ENCODE data around the gene SERTAD1. TPM values are rescaled to one million over a fixed set of nuclear protein-coding genes. Genes with fewer than 3 reads are reported as not detected.
"Not testable (repeated sequence)": the region's sequence is repeated elsewhere in the genome, so short reads cannot be mapped to it uniquely, and the experiment has no call there.

SERTAD1 gene
- polyA plus RNA-seq, 1 of the 3 experiments (the other 2 are of a cell fraction), result 10.4 TPM

DNA sequence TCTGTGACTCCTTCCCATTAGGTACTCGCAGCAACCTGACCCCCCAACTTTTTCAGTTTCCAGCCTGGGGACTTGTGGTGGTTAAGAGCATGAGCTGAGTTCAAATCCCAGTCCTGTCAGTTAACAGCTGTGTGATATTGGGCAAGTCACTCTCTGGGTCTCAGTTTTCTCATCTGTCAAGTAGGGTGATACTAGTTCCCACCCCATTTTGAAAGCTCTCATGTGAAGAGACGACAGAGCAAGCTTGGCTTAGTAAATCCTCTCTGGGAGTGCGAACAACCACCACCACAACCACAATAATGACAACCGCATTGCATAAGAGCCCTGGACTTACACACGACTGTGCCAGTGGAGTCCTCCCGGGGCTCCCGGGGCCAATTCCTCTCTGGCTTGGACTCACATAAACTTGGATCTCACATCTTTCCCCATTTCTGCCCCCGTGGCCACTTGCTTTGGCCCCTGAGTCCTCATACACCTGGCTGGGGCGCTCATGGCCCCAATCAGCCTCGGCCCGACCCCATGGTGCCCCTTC is 39.3 kb upstream of the SERTAD1 start (continued):
- TF ChIP-seq, protein P1, sequence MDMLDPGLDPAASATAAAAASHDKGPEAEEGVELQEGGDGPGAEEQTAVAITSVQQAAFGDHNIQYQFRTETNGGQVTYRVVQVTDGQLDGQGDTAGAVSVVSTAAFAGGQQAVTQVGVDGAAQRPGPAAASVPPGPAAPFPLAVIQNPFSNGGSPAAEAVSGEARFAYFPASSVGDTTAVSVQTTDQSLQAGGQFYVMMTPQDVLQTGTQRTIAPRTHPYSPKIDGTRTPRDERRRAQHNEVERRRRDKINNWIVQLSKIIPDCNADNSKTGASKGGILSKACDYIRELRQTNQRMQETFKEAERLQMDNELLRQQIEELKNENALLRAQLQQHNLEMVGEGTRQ (IDR thresholded peaks at IDR 0.05; ENCODE audit: borderline replicate concordance, low read depth, low read length), result no peak

DNA sequence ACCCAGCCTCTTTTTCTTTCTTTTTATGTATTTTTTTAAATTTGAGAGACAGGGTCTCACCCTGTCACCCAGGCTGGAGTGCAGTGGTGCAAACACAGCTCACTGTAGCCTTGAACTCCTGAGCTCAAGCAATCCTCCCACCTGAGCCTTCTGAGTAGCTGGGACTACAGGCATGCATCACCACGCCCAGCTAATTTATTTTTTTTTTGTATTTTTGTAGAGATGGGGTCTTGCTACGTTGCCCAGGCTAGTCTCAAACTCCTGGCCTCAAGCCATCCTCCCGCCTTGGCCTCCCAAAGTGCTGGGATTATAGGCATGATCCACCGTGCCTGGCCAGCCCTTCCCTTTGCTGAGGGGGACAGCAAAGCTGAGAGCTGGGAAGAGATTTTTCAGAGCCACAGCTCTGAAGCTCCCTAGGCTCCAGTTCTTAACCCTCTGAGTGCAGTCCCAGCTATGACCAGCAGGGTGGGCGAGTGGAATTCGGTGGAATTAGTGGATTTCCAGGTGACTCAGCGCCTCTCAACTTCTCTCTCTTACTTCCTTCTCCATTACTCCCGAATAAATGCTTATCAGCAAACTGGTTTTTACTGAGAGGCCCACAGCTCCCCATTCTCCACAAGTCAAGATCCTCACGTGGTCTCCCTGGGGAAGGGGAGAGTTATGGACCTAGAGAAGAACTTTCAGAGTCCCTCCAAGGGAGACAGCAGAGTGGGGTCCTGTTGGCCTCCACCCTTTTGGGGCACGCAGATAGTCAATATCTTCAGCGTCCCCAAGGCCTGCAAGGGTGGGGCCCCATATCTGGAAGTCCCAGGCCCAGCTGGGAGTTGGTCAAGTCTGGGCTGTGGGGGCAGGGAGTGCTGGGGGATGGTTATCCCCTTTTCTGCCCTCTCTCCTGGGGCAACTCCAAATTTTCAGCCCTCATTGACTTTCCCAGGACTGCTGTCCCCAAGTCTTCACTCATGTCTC is 38.5 kb upstream of the SERTAD1 start:
- peak; percentile 75 for DNase-seq

DNA sequence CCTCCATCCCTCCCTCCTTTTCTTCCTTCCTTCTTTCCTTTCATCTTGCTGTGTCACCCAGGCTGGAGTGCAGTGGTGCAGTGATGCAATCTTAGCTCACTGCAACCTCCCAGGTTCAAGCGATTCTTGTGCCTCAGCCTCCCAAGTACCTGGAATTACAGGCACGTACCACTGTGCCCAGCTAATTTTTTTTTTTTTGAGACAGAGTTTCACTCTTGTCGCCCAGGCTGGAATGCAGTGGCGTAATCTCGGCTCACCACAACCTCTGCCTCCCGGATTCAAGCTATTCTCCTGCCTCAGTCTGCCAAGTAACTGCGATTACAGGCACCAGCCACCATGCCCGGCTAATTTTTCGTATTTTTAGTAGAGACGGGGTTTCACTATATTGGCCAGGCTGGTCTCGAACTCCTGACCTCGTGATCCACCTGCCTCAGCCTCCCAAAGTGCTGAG is 37.8 kb upstream of the SERTAD1 start:
- Histone ChIP-seq H3F3A (replicated peaks; ENCODE audit: insufficient read depth) (peaks cover 14% of the 10 kb centered on the region), H3K4me2 (peak overlapping the region; percentile 91; the same call in 1 of the 2 replicates), H3K4me1 (ENCODE audit: control insufficient read depth in 1 of 2, insufficient read depth in 2 of 2, low read depth in 1 of 2, low read length in 1 of 2) (peaks cover 5 to 17% of the 10 kb centered on the region in 2 experiments; a peak in 3 of 4 replicates)
- WGBS (ENCODE audit: low lambda C conversion rate), result 56% methylated on average over 12 of the region's 12 CpGs
- H3K27ac ChIP-seq (ENCODE audit: low read depth in 2 of 2, low read length in 1 of 2); H3K36me3 ChIP-seq (replicated peaks in 1 of 2; ENCODE audit: control insufficient read depth in 1 of 2, insufficient read depth in 2 of 2, low read length in 1 of 2); H4K20me1 ChIP-seq (ENCODE audit: insufficient read depth); H3K9ac ChIP-seq; DNase-seq; H3K79me2 ChIP-seq (ENCODE audit: insufficient read depth); H3K9me2 ChIP-seq; H3K27me3 ChIP-seq (ENCODE audit: insufficient read depth); H3K9me3 ChIP-seq; H2AFZ ChIP-seq (ENCODE audit: low read depth); H3K4me3 ChIP-seq (ENCODE audit: low read depth in 2 of 2, low read length in 1 of 2): not testable (repeated sequence)
- POLR2A ChIA-PET, result interaction anchor here (1.0 kb wide), 1 partner anchor 158 kb away, joined by 4 read pairs; no protein-coding TSS in a partner anchor
- CTCF ChIA-PET, result interaction anchor here (0.6 to 4.4 kb wide), 31 partner anchors 10 to 905 kb away, joined by 3 to 49 read pairs (median 4); partner anchors contain the start of gene LTBP4

More for the DNA sequence above, 38.5 kb upstream of the SERTAD1 start:
- no peaks in the 10 kb centered on the region for H3K9me2 ChIP-seq
- H3K4me3 ChIP-seq (ENCODE audit: low read depth in 2 of 2, low read length in 1 of 2), result peak overlapping the region; percentile 61 to 79; a peak in 3 of 4 replicates
- POLR2A ChIA-PET, result interaction anchor here (0.8 to 1.6 kb wide), 4 partner anchors 21 to 44 kb away, joined by 3 to 7 read pairs (median 4); partner anchors contain the start of gene SERTAD1
- H3K4me1 ChIP-seq (ENCODE audit: control insufficient read depth in 1 of 2, insufficient read depth in 2 of 2, low read depth in 1 of 2, low read length in 1 of 2), result peaks cover 5 to 17% of the 10 kb centered on the region in 2 experiments; a peak in 3 of 4 replicates
- H3K9me3 ChIP-seq, result no peaks in the 10 kb centered on the region
- CTCF ChIA-PET, result interaction anchor here (0.6 to 4.4 kb wide), 35 partner anchors 11 to 905 kb away, joined by 3 to 49 read pairs (median 4); partner anchors contain the start of gene LTBP4
- H3K36me3 ChIP-seq (replicated peaks in 1 of 2; ENCODE audit: control insufficient read depth in 1 of 2, insufficient read depth in 2 of 2, low read length in 1 of 2), result no peaks in the 10 kb centered on the region
- H4K20me1 ChIP-seq (ENCODE audit: insufficient read depth), result no peaks in the 10 kb centered on the region
- H3K27ac ChIP-seq (ENCODE audit: low read depth in 2 of 2, low read length in 1 of 2), result peak overlapping the region in 1 of 2 experiments; percentile 79; a peak in 2 of 4 replicates
- no peak overlapping the region for H2AFZ ChIP-seq (ENCODE audit: low read depth)
- no peaks in the 10 kb centered on the region; the same call in 1 of the 2 replicates for H3K79me2 ChIP-seq (ENCODE audit: insufficient read depth)
- 6% methylated on average over 11 of the region's 11 CpGs for WGBS (ENCODE audit: low lambda C conversion rate)
- peak overlapping the region; percentile 91 for H3K4me2 ChIP-seq
- TF ChIP-seq FOSL2 (IDR thresholded peaks at IDR 0.05; ENCODE audit: borderline replicate concordance, low read depth) (peak; percentile 73), RAD21 (IDR thresholded peaks at IDR 0.05; ENCODE audit: low read length) (peak; percentile 71), SMC3 (IDR thresholded peaks at IDR 0.05; ENCODE audit: low read depth, low read length) (peak; percentile 53), FOXM1 (IDR thresholded peaks at IDR 0.05; ENCODE audit: low read depth) (no peak), GABPA (IDR thresholded peaks at IDR 0.05; ENCODE audit: low read depth) (no peak)
- TF ChIP-seq, protein P2, sequence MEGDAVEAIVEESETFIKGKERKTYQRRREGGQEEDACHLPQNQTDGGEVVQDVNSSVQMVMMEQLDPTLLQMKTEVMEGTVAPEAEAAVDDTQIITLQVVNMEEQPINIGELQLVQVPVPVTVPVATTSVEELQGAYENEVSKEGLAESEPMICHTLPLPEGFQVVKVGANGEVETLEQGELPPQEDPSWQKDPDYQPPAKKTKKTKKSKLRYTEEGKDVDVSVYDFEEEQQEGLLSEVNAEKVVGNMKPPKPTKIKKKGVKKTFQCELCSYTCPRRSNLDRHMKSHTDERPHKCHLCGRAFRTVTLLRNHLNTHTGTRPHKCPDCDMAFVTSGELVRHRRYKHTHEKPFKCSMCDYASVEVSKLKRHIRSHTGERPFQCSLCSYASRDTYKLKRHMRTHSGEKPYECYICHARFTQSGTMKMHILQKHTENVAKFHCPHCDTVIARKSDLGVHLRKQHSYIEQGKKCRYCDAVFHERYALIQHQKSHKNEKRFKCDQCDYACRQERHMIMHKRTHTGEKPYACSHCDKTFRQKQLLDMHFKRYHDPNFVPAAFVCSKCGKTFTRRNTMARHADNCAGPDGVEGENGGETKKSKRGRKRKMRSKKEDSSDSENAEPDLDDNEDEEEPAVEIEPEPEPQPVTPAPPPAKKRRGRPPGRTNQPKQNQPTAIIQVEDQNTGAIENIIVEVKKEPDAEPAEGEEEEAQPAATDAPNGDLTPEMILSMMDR (IDR thresholded peaks at IDR 0.05), result peak; percentile 84
- H3K27me3 ChIP-seq (ENCODE audit: insufficient read depth), result no peaks in the 10 kb centered on the region
- H3K9ac ChIP-seq, result peak overlapping the region; percentile 74
- H3F3A ChIP-seq (replicated peaks; ENCODE audit: insufficient read depth), result peaks cover 14% of the 10 kb centered on the region
